GM13977 (cell line): Measurements from ENCODE around the gene MAP3K14.

ENCODE experiments used
- DNase-seq: peaks from one replicate; pipeline ENCODE4 v3.0.0; 2012; ENCODE audit warnings: low spot score
- in situ Hi-C: fragments of 300-500 bp; cut with MboI; formaldehyde crosslinking; loops from one replicate; pipeline ENCODE4 v1.12.0; 2022; ENCODE audit warnings: low sequenced_read_pairs, low pct_unique_long_range_greater_than_20kb, mixed read lengths, inconsistent platforms; ENCODE audit not compliant: unreplicated experiment
- TF ChIP-seq, protein P1 (sequence below): IDR thresholded peaks from 2 replicates; pipeline ENCODE4 v1.5.1; 2012; ENCODE audit warnings: mild to moderate bottlenecking, control low read depth; ENCODE audit not compliant: insufficient read depth; ENCODE audit errors: extremely low read depth, missing control alignments

Gene MAP3K14

DNA sequence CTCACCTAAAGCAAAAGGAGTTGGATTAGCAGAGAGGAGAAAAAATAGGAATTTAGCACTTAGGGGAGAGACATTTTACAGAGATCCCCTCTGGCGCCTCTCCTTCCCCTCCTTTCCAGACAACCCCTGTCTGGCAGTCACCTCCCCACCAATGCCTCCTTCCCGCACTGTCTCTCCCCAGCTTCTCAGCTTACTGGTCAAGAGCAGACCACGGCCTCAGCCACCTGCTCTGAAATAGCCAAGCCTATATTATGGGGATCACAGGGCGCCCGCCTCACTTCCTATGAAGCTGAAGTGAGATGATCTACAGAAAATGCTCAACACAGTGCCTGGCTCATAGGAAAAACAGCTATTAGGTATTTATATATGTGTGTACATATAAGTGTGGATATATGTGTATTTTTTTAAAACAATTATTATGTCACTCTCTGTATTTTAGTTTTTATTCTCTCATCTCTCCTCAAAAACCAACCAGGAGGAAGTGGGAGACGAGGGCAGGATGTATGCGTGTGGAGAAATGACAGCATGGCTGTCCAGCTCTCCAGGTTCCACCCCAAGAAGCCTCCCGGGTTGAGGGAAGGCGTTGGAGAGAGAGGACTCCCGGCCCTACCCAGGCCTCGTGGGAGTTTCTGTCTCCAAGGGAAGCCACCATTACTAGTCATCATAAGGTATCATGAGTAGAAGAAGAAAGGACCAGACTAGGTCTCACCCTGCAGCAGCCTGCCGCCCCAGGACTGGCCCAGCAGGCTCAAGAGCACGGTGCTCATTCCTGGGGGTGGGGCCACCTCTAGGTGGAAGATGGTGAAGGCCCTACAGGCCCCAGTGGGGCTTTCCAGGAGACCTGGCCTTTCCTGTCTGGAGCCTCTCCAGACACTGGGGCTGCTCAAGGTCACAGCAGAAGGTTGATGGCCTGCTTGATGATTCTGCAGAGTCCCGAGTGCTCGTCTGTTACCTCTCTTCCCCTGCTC is 27.2 kb downstream of the MAP3K14 start:
- TF ChIP-seq, protein P1, sequence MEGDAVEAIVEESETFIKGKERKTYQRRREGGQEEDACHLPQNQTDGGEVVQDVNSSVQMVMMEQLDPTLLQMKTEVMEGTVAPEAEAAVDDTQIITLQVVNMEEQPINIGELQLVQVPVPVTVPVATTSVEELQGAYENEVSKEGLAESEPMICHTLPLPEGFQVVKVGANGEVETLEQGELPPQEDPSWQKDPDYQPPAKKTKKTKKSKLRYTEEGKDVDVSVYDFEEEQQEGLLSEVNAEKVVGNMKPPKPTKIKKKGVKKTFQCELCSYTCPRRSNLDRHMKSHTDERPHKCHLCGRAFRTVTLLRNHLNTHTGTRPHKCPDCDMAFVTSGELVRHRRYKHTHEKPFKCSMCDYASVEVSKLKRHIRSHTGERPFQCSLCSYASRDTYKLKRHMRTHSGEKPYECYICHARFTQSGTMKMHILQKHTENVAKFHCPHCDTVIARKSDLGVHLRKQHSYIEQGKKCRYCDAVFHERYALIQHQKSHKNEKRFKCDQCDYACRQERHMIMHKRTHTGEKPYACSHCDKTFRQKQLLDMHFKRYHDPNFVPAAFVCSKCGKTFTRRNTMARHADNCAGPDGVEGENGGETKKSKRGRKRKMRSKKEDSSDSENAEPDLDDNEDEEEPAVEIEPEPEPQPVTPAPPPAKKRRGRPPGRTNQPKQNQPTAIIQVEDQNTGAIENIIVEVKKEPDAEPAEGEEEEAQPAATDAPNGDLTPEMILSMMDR, result no peak

DNA sequence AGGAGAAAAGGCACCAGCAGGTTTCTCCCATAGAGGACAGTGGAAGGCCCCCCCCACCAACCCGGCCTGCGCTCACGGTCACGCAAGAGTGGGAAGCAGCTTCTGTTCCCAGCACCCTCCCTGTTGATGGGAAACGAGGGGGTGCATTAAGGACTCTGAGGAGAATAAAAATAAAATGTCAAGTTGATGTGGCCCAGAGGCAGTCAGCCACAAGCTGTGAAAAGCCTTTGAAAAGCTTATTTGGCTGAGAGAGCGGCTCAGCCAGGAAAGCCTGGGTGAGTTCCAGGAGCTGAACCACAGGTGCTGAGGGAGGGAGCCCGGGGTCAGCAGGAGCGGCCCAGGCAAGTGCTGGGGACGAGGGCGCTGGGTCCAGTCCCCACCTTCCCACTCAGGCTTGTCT is 28.0 kb downstream of the MAP3K14 start:
- TF ChIP-seq, protein P1, result no peak
- in situ Hi-C loops, result no loop called here
- DNase-seq, result no peak

More for the DNA sequence above, 27.2 kb downstream of the MAP3K14 start:
- in situ Hi-C loops, result no loop called here
- no peak for DNase-seq

DNA sequence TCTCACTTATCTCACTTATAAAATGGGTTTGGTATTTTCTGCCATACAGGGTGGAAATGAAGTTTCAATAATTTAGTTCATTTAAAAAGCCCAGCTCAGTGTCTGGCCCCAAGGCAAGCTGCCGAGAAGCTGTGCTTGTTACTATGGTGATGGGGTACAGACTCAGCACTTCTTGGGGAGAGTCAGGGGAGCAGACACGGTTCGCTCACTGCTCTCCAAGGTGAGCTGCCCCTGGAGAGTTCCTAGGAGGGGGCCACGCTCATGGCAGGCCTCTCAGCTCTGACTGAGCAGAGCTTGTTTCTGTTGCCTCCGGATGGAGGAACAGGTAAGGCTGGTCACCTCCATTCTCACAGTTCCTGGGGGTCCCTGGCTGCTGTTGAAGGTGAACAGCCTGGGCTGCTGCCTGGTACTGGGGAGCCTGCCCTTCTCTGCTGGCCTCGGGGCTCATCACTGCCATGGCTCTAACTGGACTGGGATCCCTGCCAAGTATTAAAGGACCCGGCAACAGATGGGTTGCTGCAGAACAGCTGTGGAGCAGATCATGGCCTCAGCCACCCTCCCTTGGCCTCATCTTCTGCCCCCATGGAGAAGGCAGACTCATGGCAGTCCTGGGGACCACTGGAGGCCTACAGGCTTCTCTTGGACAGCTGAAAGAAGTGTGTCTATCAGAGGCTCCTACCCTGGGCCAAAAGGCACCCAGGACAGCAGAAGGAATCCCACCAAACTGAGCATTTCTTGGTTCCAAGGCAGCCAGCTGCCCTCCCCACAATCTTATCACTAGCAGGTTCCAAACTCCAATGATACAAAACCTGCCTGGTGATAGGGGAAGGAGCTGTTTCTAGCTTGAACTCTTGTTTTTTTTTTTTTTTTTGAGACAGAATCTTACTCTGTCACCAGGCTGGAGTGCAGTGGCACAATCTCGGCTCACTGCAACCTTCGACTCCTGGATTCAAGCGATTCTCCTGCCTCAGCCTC is 29.0 kb downstream of the MAP3K14 start:
- TF ChIP-seq, protein P1, result no peak
- in situ Hi-C loops, result no loop called here
- DNase-seq, result no peak

DNA sequence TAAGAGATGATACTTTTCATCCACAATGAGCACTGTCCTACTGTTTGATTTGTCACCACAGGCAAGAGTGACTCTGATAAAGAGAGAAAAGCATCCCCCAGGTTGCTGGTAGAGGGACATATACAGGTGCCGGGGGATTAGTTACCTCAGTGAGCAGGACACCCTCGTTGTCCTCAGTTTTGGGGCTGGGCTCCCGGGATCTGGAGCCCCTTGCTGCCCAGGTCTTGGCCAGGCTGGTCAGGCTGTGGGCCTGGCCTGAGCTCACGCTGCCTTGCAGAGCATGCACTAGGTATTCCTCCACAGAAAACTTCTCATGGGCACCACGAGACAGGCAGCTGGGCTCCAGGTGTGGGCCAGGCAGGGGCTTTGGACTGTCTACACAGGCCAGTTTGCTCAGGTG is 30.5 kb downstream of the MAP3K14 start:
- in situ Hi-C loops, result no loop called here
- DNase-seq, result no peak
- TF ChIP-seq, protein P1, result no peak

DNA sequence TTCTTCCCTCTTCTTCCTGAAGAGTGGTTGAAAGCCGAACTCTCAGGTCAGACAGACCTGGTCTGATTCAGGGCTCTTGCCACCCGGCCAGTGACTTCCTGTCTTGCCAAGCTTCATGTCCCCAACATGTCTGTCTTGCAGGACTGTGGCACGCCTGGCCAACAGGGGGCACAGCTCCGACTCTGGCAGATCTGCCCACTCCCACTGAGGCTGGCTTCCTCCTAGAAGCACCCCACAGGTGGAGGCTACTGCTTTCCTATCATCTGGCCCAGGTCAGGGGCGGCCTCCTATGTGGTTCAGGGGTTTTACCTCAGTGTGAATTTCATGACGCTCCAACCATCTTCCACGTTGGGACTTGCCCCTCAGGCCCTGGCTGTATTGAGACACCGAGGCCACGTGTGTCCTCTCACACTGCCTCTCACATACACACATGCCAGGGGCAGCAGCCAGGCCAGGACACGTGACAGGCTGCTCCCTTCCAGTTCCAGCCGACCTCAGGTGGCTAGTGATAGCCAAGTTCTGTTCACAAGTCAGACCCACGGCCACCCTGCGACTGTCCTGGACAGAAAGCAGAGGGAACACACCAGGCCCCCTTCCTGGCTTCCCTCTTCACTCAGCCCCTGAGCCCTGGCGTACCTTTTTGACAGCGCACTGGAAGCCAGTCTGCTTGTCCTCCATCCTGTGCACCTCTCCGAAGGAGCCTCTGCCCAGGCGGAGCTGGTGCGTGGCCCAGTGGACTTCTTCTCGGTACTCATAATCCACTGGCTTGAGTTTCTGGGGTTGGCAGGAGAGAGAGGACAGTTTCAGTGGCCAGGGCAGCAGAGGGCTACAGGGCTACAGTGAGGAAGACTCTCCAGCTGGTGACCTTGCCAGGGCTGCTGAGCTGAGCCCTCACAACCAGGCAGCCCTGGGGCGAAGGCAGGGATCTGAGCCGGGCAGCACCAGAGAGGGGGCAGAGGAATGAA is 32.4 kb downstream of the MAP3K14 start:
- in situ Hi-C loops, result no loop called here
- TF ChIP-seq, protein P1, result peak; percentile 44
- no peak for DNase-seq
